CD4-positive, alpha-beta T cell treated with Interleukin-6 at 100 ng/mL for 8 hours (primary cell): ENCODE data around the gene B4GALT1.
"Not testable (repeated sequence)": the region's sequence is repeated elsewhere in the genome, so short reads cannot be mapped to it uniquely, and the experiment has no call there.

Experiments
- DNase-seq: peaks from one replicate; pipeline ENCODE4 v3.0.0-alpha.2; 2020; ENCODE audit warnings: mixed read lengths, low spot score

B4GALT1 gene

DNA sequence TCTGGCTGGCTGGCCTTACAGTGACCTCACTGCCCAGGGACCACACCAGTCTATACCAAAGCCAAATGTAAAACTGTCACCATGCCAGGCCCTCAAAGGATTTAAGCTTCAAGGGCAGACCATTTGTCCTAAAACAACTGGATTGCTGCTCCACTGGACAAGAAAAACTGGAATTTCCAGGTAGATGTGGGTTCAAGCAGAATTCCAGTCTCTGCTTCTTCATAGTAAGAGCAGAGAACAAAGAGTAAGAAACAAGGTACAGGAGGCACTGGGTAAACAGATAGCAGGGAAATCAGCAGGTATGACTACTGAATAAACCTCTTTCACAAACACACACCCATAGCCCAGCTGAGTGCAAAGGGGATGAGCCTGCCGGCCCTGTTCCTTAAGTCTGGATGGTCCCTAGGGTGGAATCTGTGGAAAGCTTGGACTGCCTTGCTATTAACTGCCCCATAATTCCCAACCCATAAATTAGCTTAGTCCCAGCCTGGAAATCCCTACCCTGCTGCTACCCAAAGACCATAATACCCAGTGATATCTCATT is 5.5 kb downstream of the B4GALT1 start:
- DNase-seq, result no peak

- peak; percentile 51 for DNase-seq
Observed at GRCh38 chr9:33161011-33161588, 6.0 kb downstream of the B4GALT1 start.

- not testable (repeated sequence) for DNase-seq
Observed at GRCh38 chr9:33160446-33160845, 6.7 kb downstream of the B4GALT1 start.

GRCh38 chr9:33159777-33160127 is 7.4 kb downstream of the B4GALT1 start:
- DNase-seq, result peak; percentile 46

GRCh38 chr9:33158843-33159776 is 8.0 kb downstream of the B4GALT1 start:
- peak; percentile 31 for DNase-seq

DNA sequence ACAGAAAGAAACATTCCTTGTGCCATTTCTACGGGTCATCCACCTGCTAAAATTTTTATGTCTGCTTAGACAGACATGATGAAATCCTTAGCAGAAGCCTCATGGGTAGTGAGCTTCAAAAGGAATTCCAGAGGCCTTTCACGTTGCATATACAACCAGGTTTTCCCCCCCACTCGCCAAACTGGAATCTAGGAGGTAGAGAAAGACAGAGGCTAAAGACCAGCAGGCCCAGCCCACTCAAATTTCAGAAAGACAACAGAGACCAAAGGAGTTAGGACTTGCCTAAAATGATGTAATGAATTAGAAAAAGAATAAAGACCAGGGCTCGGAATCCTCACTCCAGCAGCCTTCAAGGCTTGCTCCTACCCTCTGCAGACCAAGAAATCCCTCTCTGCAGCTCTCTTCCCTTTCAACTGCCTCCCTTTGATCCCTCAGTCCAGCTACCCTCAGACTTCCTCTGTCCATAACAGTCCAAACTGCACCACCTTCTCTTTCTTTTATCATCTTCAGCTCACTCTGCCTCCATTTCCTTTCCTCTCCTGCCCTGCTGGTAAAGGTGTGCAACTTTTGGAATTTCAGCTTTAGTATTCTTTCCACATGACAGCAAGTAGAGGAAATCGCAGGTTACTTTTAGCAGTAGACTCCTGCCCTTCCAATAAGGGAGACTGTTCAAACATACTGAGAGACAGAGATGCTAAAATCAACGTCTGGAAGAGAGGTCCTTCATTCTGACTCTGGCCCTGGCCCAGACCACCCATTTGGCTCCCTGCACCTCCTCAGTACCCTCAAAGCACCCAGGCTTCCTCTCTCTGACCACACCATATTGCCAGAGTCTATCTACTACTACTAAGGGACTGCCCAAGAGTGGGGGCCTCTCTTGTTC is 8.9 kb downstream of the B4GALT1 start:
- no peak for DNase-seq

GRCh38 chr9:33155393-33155792 is 11.7 kb downstream of the B4GALT1 start:
- no peak for DNase-seq

DNA sequence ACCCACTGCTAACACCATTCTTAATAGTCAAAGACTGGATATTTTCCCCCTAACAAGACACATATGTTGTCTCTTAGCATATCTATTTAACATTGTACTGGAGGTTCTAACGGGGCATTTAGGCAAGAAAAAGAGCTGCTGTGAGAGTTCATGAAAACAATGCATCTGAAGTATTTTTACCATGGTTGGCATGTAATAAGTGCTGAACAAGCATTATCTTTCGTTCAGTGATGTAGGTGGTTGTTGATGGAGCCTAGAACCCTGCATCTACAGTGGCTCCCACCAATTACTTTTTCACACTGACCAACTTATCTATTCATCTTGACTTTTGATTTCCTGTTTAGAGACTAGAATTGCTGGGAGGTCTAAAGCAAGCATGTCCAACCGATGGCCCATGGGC is 12.8 kb downstream of the B4GALT1 start:
- DNase-seq, result no peak

- DNase-seq, result no peak
Observed at GRCh38 chr9:33153666-33154065, 13.5 kb downstream of the B4GALT1 start.

DNA sequence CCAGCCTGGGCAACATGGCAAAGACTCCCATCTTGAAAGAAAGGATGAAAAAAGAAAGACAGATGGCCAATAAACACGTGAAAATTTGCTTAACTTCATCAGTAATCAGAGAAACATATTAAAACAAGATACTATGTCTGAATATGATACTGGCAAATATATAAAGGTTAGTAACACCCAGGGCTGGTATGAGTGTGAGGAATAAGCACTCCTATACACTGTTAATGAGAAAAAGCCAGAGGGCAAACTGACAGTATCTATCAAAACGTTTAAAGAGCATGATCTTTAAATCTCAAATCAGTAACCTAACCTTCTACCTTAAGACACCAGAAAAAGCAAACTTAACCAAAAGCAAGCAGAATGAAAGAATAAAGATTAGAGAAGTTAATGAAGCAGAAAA is 14.1 kb downstream of the B4GALT1 start:
- DNase-seq, result no peak

GRCh38 chr9:33151601-33152000 is 15.5 kb downstream of the B4GALT1 start:
- DNase-seq, result no peak

- DNase-seq, result no peak
Observed at GRCh38 chr9:33151007-33151557, 16.1 kb downstream of the B4GALT1 start.

DNA sequence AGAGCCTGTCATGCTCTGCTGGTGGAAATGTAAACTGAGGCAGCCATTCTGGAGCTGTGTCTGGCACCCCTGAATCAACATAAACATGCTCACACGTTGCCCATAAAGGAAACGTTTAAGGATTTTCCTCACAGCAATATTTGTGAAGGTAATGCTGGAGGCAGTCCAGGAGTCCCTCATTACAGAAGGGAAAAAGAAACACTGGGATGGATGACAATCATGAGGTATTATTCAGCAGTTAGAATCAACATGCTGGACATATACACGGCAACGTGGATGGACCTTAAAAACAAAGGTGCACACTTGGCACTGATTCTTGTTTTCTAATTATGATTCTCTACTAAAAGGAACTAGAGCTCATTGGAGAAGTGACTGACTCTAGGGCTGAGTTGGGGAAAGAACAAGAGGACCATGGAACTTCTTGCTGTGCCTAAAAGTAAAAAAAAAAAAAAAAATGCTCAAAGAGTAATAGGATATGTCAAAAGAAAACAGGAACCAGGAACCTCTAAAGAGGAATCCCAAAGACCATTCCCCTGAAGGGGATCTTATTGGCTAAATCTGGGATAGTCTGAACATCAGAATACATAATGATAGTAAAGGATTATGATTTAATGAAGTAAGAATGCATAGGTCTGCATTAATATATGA is 18.6 kb downstream of the B4GALT1 start:
- DNase-seq, result no peak

- no peak for DNase-seq
Observed at GRCh38 chr9:33147416-33148169, 19.5 kb downstream of the B4GALT1 start.

- DNase-seq, result no peak
Observed at GRCh38 chr9:33146298-33146697, 20.8 kb downstream of the B4GALT1 start.

GRCh38 chr9:33144551-33144950 is 22.6 kb downstream of the B4GALT1 start:
- DNase-seq, result no peak

GRCh38 chr9:33143241-33143661 is 23.9 kb downstream of the B4GALT1 start:
- DNase-seq, result no peak

- peak; percentile 38 for DNase-seq
Observed at GRCh38 chr9:33142535-33142934, 24.6 kb downstream of the B4GALT1 start.

DNA sequence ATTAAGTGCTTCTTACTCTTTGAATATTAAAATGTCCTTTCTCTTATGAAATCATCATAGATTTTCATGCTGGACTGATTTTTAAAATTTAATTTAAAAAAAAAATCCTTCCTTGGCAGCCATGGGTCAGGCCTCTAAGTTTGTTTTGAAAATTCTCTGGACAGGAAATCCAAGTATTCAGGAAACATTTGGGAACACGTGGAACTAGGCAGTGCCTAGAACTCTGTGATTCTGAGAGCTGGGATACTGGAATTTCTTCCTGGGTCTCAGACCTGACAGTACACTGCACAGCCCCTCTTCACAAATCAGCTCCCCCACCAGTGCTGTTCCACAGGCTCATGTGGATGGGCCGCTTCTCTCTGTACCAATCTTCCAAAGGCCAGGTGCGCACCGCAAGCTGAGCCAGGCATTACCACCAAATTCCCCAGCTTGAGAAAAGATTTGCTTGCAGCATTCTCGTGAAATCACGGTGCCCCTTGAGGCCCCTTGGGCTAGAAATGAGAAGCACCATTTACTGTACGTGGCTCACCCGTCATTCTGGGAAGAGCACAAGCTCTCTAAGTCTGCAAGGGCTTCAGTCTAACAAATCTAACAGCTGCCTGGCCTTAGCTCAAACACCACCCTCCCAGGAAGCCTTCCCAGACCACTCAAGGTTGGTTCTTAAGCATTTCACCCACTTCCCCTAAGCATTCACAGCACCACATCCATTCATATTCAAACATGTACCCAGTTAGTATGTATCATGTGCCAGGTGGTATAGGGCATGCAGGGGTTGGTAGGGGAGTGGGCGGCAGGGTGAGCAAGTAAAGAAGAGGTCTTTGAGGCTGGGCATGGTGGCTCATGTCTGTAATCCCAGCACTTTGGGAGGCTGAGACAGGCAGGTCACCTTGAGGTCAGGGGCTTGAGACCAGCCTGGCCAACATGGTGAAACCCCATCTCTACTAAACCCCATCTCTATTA is 26.5 kb downstream of the B4GALT1 start:
- DNase-seq, result no peak
